ENCODE results near the gene TNMD. TPM values are rescaled to one million over a fixed set of nuclear protein-coding genes. Genes with fewer than 3 reads are reported as not detected.
"Not testable (repeated sequence)": the region's sequence is repeated elsewhere in the genome, so short reads cannot be mapped to it uniquely, and the experiment has no call there.

Gene TNMD
- not detected for total RNA-seq

DNA sequence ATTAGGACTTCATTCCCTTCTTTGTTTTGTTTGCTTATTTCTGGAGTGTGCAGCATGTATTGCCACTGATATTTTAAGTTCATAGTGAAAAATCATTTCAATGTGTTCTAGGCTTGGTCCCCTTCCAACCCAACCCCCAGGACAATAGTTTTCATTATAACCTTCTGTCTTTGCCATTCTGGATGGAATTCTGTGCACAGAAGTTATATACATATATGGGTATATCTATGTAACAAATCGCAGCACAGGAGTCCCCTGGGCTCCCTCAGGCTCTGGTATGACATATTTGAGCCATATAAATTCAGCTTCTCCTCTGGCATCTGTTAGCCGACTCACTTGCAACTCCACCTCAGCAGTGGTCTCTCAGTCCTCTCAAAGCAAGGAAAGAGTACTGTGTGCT, at the start of gene TNMD:
TSS of gene TNMD (plus strand) at position 326 of the 400 bp plus-strand sequence. CDS start 83 bp downstream, outside the sequence.
- no peaks in the 10 kb centered on the region for H3K27me3 ChIP-seq (replicated peaks; ENCODE audit: insufficient read depth)

GRCh38 chrX:100565534-100565933, 19.2 kb upstream of the TNMD start:
- H3K36me3 ChIP-seq; H3K27ac ChIP-seq; H3K4me1 ChIP-seq (ENCODE audit: control insufficient read depth in 1 of 2, low read depth in 2 of 2); H3K9me3 ChIP-seq; H3K27me3 ChIP-seq (replicated peaks; ENCODE audit: insufficient read depth); DNase-seq (ENCODE audit: low spot score); ATAC-seq (ENCODE audit: insufficient number of reproducible peaks, low FRiP score, low read depth); H3K4me3 ChIP-seq: not testable (repeated sequence)

More for the DNA sequence above, at the start of gene TNMD:
- Histone ChIP-seq H3K9me3 (no peaks in the 10 kb centered on the region), H3K4me3 (no peak within 1 kb of the TSS), H3K36me3 (no peaks in the 10 kb centered on the region), H3K27ac (no peak within 1 kb of the TSS), H3K4me1 (ENCODE audit: control insufficient read depth in 1 of 2, low read depth in 2 of 2) (no peaks in the 10 kb centered on the region)
- no peak for DNase-seq (ENCODE audit: low spot score)
- TF ChIP-seq, protein P1, sequence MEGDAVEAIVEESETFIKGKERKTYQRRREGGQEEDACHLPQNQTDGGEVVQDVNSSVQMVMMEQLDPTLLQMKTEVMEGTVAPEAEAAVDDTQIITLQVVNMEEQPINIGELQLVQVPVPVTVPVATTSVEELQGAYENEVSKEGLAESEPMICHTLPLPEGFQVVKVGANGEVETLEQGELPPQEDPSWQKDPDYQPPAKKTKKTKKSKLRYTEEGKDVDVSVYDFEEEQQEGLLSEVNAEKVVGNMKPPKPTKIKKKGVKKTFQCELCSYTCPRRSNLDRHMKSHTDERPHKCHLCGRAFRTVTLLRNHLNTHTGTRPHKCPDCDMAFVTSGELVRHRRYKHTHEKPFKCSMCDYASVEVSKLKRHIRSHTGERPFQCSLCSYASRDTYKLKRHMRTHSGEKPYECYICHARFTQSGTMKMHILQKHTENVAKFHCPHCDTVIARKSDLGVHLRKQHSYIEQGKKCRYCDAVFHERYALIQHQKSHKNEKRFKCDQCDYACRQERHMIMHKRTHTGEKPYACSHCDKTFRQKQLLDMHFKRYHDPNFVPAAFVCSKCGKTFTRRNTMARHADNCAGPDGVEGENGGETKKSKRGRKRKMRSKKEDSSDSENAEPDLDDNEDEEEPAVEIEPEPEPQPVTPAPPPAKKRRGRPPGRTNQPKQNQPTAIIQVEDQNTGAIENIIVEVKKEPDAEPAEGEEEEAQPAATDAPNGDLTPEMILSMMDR (IDR thresholded peaks at IDR 0.05), result no peak
- ATAC-seq (ENCODE audit: insufficient number of reproducible peaks, low FRiP score, low read depth), result no peak

DNA sequence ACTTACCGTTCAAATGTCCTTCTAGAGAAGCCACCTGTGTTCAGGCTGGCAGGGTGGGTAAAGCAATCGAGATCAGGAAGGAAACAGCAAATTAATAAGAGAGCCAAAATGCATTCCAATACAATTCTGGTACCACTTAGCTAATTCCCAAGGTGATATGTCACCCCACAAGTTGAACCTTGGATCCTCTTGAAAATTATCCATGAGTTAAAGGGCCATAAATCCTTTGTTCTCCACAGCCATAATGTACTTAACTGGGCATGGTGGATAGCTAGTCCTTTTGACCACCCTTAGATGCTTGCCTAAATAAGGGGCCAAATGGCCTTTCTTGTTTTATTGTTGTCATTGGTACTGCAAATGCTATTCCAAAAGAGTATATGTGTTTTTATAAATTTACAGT, 2.0 kb downstream of the TNMD start:
- Histone ChIP-seq H3K27ac (no peak overlapping the region), H3K4me3 (no peak overlapping the region), H3K27me3 (replicated peaks; ENCODE audit: insufficient read depth) (no peaks in the 10 kb centered on the region), H3K9me3 (no peaks in the 10 kb centered on the region), H3K4me1 (ENCODE audit: control insufficient read depth in 1 of 2, low read depth in 2 of 2) (no peaks in the 10 kb centered on the region), H3K36me3 (no peaks in the 10 kb centered on the region)
- ATAC-seq (ENCODE audit: insufficient number of reproducible peaks, low FRiP score, low read depth) (no peak), DNase-seq (ENCODE audit: low spot score) (no peak)
- TF ChIP-seq, protein P1 (IDR thresholded peaks at IDR 0.05), result no peak

DNA sequence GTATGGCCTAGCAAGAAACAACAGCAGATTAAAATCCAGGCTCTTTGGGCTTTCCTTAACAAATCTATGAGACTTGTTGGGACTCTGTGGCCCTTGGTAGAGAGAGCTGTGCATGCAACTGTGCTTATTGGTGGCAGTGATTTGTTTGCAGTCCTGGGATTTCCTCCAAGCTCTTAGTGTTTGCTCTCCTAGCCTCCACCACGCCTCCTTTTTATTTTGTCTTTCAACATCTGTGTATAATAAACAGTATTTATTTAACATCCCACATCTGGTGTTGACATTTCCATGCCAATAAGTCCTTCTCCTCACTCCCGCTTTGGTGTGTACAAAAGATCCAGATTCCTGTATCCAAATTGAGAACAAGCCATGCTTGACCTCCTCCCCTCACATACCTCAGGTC, 3.1 kb downstream of the TNMD start:
- Histone ChIP-seq H3K4me1 (ENCODE audit: control insufficient read depth in 1 of 2, low read depth in 2 of 2) (no peaks in the 10 kb centered on the region), H3K27ac (no peak overlapping the region), H3K9me3 (no peaks in the 10 kb centered on the region), H3K36me3 (no peaks in the 10 kb centered on the region), H3K4me3 (no peak overlapping the region), H3K27me3 (replicated peaks; ENCODE audit: insufficient read depth) (no peaks in the 10 kb centered on the region)
- TF ChIP-seq, protein P1 (IDR thresholded peaks at IDR 0.05), result no peak
- no peak for DNase-seq (ENCODE audit: low spot score)
- ATAC-seq (ENCODE audit: insufficient number of reproducible peaks, low FRiP score, low read depth), result no peak

- TF ChIP-seq, protein P1 (IDR thresholded peaks at IDR 0.05), result no peak
- no peaks in the 10 kb centered on the region for H3K36me3 ChIP-seq
- H3K27me3 ChIP-seq (replicated peaks; ENCODE audit: insufficient read depth), result no peaks in the 10 kb centered on the region
- no peaks in the 10 kb centered on the region for H3K4me1 ChIP-seq (ENCODE audit: control insufficient read depth in 1 of 2, low read depth in 2 of 2)
- ATAC-seq (ENCODE audit: insufficient number of reproducible peaks, low FRiP score, low read depth) (no peak), DNase-seq (ENCODE audit: low spot score) (no peak)
- H3K9me3 ChIP-seq, result no peaks in the 10 kb centered on the region
- H3K4me3 ChIP-seq, result no peak overlapping the region
- no peak overlapping the region for H3K27ac ChIP-seq
Observed at GRCh38 chrX:100591256-100592051, 6.7 kb downstream of the TNMD start.
